Testis (tissue), 2 donors: Measurements from ENCODE around the gene ADGRE1.

Experiments
- POLR2A ChIP-seq: fragments of 450-650 bp; IDR thresholded peaks from one replicate; pipeline ENCODE4 v1.6.1; 2017; ENCODE audit warnings: antibody characterized with exemption, mild to moderate bottlenecking, moderate library complexity
- TF ChIP-seq, protein P1 (sequence below), 3 experiments: fragments of 450-650 bp in 2 of 3; fragments of 200-600 bp in 1 of 3; sonication (generic) in 1 of 3; IDR thresholded peaks; one replicate each; pipeline ENCODE4 v1.5.1; 2016 to 2019; ENCODE audit warnings: antibody characterized with exemption in 3 of 3, mild to moderate bottlenecking in 2 of 3, moderate library complexity in 1 of 3

DNA sequence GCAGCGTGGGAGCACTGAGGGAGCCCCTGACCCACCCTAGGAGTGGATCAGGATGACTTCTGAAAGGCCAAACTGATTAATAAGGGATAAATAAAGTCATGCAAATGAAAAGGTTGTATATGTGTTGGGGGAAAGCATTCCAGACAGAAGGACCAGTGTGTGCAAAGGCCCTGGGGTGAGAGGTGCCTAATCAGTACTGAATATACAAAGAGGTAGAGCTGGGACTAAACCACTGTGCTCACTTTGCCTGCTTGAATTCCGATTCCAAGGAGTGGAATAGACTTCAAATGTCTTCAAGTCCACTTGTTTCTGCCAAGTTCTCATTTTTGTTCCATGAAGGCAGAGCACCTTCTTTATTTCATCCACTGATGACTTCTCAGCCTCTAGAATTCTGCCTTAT lies 32.6 kb upstream of the ADGRE1 start:
- TF ChIP-seq POLR2A: no peak
- TF ChIP-seq, protein P1, sequence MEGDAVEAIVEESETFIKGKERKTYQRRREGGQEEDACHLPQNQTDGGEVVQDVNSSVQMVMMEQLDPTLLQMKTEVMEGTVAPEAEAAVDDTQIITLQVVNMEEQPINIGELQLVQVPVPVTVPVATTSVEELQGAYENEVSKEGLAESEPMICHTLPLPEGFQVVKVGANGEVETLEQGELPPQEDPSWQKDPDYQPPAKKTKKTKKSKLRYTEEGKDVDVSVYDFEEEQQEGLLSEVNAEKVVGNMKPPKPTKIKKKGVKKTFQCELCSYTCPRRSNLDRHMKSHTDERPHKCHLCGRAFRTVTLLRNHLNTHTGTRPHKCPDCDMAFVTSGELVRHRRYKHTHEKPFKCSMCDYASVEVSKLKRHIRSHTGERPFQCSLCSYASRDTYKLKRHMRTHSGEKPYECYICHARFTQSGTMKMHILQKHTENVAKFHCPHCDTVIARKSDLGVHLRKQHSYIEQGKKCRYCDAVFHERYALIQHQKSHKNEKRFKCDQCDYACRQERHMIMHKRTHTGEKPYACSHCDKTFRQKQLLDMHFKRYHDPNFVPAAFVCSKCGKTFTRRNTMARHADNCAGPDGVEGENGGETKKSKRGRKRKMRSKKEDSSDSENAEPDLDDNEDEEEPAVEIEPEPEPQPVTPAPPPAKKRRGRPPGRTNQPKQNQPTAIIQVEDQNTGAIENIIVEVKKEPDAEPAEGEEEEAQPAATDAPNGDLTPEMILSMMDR (IDR thresholded peaks at IDR 0.05): no peak
